ENCODE data around the gene ALPG.

DNA sequence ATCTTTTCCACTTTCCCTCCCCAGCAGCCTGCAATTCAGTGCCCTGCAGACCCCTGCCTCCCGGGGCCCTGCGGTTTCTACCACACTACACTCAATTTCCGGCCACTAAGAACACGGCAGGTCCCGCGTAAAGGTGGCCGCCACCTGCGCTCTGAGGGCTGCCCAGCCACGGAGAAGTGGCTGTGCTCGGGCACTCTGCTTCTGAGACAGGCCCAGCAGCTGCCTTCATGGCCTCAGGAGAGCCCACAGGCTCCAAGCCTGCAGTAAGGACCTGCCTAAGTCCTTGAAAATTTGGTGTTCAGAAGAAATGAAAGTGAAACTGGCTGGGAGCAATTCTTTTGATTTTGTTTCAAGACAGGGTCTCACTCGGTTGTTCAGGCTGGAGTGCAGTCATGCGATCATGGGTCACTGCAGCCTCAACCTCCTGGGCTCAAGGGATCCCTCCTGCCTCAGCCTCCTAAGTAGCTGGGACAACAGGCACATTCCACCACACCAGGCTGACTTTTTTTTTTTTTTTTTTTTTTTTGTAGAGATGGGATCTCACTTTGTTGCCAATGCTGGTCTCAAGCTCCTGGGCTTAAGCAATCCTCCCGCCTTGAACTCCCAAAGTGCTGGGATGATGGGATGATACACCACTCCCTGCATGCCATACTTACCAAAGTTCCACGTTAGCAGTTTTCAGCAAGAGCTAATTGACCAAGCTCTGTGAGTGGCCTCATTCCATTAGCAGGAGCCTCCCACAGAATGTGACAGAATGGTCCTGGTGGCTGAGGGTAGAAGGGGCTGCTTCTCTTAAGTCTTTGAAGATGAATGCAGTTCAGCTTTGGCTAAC is 42.6 kb upstream of the ALPG start:
- TF ChIP-seq CTCF (IDR thresholded peaks at IDR 0.05) (no peak), POLR2A (IDR thresholded peaks at IDR 0.05) (no peak)
